Nephron (organoid): ENCODE results near the gene SHISA6.
"Not testable (repeated sequence)": the region's sequence is repeated elsewhere in the genome, so short reads cannot be mapped to it uniquely, and the experiment has no call there.

ENCODE experiments used
- H3K27ac Mint-ChIP-seq, 3 experiments: 2 replicates each; pipeline ENCODE4 v1.8.0; 2020; ENCODE audit warnings: mixed read lengths in 3 of 3, mild to moderate bottlenecking in 2 of 3, moderate library complexity in 1 of 3
- H3K27me3 Mint-ChIP-seq: 2 replicates; pipeline ENCODE4 v1.8.0; 2021; ENCODE audit warnings: low read depth, mild to moderate bottlenecking, moderate library complexity, mixed read lengths
- H3K36me3 Mint-ChIP-seq: 2 replicates; pipeline ENCODE4 v1.8.0; 2020; ENCODE audit warnings: low read depth, mixed read lengths
- H3K4me1 Mint-ChIP-seq: 2 replicates; pipeline ENCODE4 v1.8.0; 2020; ENCODE audit warnings: mixed read lengths
- H3K4me3 Mint-ChIP-seq, 3 experiments: 2 replicates each; pipeline ENCODE4 v1.8.0; 2020; ENCODE audit warnings: mild to moderate bottlenecking in 3 of 3, mixed read lengths in 3 of 3, moderate library complexity in 2 of 3
- H3K9me3 Mint-ChIP-seq: 2 replicates; pipeline ENCODE4 v1.8.0; 2020; ENCODE audit warnings: mixed read lengths
- CTCF ChIP-seq, 3 experiments: fragments of 200-600 bp; sonication (generic); IDR thresholded peaks; one replicate each; pipeline ENCODE4 v1.5.0; 2021; ENCODE audit warnings: antibody characterized with exemption in 3 of 3; ENCODE audit not compliant: unreplicated experiment in 3 of 3

SHISA6 gene

GRCh38 chr17:11298401-11298800 lies 57.4 kb downstream of the SHISA6 start:
- Mint-ChIP-seq H3K36me3 (no peaks in the 10 kb centered on the region), H3K27me3 (peaks cover 3% of the 10 kb centered on the region), H3K9me3 (no peaks in the 10 kb centered on the region), H3K4me1 (no peaks in the 10 kb centered on the region), H3K4me3 (no peak overlapping the region), H3K27ac (no peak overlapping the region)
- no peak for TF ChIP-seq CTCF (IDR thresholded peaks at IDR 0.05; ENCODE audit: unreplicated experiment in 3 of 3)

- Mint-ChIP-seq H3K4me1 (no peaks in the 10 kb centered on the region), H3K27me3 (peaks cover 3% of the 10 kb centered on the region)
These were observed 59.2 kb downstream of the SHISA6 start for GRCh38 chr17:11300201-11300600.

GRCh38 chr17:11300738-11301137 lies 59.7 kb downstream of the SHISA6 start:
- no peak overlapping the region for H3K27ac Mint-ChIP-seq
- H3K9me3 Mint-ChIP-seq, result no peaks in the 10 kb centered on the region
- peaks cover 3% of the 10 kb centered on the region for H3K27me3 Mint-ChIP-seq
- no peaks in the 10 kb centered on the region for H3K36me3 Mint-ChIP-seq
- H3K4me3 Mint-ChIP-seq, result no peak overlapping the region
- H3K4me1 Mint-ChIP-seq, result no peaks in the 10 kb centered on the region
- no peak for TF ChIP-seq CTCF (IDR thresholded peaks at IDR 0.05; ENCODE audit: unreplicated experiment in 3 of 3)

More at GRCh38 chr17:11300201-11300600, 59.2 kb downstream of the SHISA6 start:
- H3K27ac Mint-ChIP-seq, result no peak overlapping the region
- no peaks in the 10 kb centered on the region for H3K36me3 Mint-ChIP-seq
- H3K4me3 Mint-ChIP-seq, result no peak overlapping the region
- H3K9me3 Mint-ChIP-seq, result no peaks in the 10 kb centered on the region
- no peak for TF ChIP-seq CTCF (IDR thresholded peaks at IDR 0.05; ENCODE audit: unreplicated experiment in 3 of 3)

- H3K36me3 Mint-ChIP-seq, H3K4me1 Mint-ChIP-seq, H3K4me3 Mint-ChIP-seq, H3K27ac Mint-ChIP-seq, H3K27me3 Mint-ChIP-seq, H3K9me3 Mint-ChIP-seq: not testable (repeated sequence)
These were observed 60.9 kb downstream of the SHISA6 start for GRCh38 chr17:11301874-11302273.

- no peak overlapping the region for H3K4me3 Mint-ChIP-seq
- H3K36me3 Mint-ChIP-seq, result no peaks in the 10 kb centered on the region
- H3K27ac Mint-ChIP-seq, result no peak overlapping the region
- TF ChIP-seq CTCF (IDR thresholded peaks at IDR 0.05; ENCODE audit: unreplicated experiment in 3 of 3), result no peak
- no peaks in the 10 kb centered on the region for H3K4me1 Mint-ChIP-seq
- no peaks in the 10 kb centered on the region for H3K9me3 Mint-ChIP-seq
- peaks cover 2% of the 10 kb centered on the region for H3K27me3 Mint-ChIP-seq
These were observed 61.6 kb downstream of the SHISA6 start for GRCh38 chr17:11302401-11303186.

GRCh38 chr17:11303773-11304394 lies 62.9 kb downstream of the SHISA6 start:
- Mint-ChIP-seq H3K4me3 (no peak overlapping the region), H3K36me3 (no peaks in the 10 kb centered on the region), H3K4me1 (peaks cover 7% of the 10 kb centered on the region), H3K27ac (no peak overlapping the region), H3K27me3 (no peaks in the 10 kb centered on the region), H3K9me3 (no peaks in the 10 kb centered on the region)
- TF ChIP-seq CTCF (IDR thresholded peaks at IDR 0.05; ENCODE audit: unreplicated experiment in 3 of 3), result no peak
